NK-92 (cell line): ENCODE data around the gene SEC24C.
"Not testable (repeated sequence)": the region's sequence is repeated elsewhere in the genome, so short reads cannot be mapped to it uniquely, and the experiment has no call there.

Experiments used
- DNase-seq: peaks from one replicate; lab custom pipeline; 2025; ENCODE audit not compliant: unreplicated experiment; lab: John Stamatoyannopoulos, UW

Gene SEC24C

GRCh38 chr10:73791871-73792400 lies 47.8 kb downstream of the SEC24C start:
- no peak for DNase-seq

DNA sequence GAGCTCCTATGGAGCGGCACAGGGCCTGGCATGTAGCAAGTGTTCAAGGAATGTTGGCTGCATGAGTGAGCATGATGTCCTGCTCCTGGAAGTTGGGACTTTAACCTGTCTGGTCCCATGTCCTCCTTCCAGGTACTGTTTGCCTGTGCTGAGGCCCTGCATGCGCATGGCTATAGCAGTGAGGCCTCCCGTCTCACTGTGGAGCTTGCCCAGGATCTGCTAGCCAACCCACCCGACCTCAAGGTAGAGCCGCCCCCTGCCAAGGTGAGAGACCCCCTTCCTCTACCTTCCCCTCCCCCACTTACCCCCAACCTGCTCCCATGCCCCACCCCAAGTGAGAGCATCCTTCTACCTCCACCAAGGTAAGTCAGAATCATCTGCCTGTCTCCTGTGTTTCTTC lies 49.3 kb downstream of the SEC24C start:
- DNase-seq = no peak

DNA sequence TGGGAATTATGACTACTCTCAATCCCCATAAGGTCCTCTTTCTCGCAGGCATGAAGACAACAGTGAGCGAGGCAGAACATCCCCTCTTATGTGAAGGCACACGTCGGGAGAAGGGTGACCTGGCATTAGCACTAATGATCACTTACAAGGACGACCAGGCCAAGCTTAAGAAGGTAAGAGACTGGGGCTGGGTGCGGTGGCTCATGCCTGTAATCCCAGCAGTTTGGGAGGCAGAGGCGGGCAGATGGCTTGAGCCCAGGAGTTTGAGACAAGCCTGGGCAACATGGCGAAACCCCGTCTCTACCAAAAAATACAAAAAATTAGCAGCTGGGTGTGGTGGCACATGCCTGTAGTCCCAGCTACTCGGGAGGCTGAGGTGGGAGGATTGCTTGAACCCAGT lies 51.3 kb downstream of the SEC24C start:
- DNase-seq = not testable (repeated sequence)

DNA sequence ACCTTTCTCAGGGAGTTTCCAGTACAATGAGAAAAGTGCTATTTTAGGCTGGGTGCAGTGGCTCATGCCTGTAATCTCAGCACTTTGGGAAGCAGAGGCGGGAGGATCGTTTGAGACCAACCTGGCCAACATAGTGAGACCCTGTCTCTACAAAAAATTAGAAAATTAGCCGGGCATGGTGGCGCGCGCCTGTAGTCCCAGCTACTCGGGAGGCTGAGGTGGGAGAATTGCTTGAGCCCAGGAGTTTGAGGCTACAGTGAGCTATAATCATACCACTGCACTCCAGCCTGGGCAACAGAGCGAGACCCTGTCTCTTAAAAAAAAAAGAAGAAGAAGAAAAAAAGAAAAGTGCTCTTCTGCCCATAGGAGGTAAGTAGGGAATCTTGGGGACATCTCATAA lies 51.9 kb downstream of the SEC24C start:
- not testable (repeated sequence) for DNase-seq

- DNase-seq = no peak
These were observed 52.6 kb downstream of the SEC24C start for GRCh38 chr10:73796766-73797165.

DNA sequence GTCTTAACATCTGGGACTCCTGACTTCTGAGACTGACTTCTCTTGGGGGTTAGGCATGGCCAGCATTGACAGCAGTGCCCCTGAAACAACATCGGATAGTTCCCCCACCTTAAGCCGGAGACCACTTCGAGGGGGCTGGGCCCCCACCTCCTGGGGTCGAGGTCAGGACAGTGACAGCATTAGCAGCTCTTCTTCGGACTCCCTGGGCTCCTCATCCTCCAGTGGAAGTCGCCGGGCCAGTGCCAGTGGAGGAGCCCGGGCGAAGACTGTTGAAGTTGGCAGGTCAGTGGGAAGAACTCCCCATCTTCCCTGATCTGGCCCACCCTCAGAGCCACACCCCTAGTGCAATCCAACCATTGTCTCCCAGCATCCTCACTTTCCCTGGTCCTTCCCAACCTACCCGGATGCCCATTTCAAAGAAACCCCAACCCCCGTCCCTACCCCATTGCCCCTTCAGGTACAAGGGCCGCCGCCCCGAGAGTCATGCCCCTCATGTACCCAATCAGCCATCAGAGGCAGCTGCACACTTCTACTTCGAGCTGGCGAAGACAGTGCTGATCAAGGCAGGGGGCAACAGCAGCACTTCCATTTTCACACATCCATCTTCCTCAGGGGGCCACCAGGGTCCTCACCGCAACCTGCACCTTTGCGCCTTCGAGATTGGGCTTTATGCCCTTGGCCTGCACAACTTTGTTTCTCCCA lies 53.3 kb downstream of the SEC24C start:
- DNase-seq = no peak

GRCh38 chr10:73798087-73798486 lies 53.9 kb downstream of the SEC24C start:
- no peak for DNase-seq

DNA sequence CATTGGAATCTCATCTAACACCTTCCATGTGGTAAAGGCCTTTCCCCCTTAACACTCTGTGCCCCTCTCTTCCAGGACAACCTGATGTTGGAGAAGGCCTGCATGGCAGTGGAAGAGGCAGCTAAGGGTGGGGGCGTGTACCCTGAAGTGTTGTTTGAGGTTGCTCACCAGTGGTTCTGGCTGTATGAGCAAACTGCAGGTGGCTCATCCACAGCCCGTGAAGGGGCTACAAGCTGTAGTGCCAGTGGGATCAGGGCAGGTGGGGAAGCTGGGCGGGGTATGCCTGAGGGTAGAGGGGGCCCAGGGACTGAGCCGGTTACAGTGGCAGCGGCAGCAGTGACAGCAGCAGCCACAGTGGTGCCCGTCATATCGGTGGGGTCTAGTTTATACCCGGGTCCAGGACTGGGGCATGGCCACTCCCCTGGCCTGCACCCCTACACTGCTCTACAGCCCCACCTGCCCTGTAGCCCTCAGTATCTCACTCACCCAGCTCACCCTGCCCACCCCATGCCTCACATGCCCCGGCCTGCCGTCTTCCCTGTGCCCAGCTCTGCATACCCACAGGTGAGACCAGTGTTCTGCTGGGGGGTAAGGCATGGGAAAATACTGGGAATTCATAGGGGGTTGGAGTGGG lies 54.9 kb downstream of the SEC24C start:
- no peak for DNase-seq

DNA sequence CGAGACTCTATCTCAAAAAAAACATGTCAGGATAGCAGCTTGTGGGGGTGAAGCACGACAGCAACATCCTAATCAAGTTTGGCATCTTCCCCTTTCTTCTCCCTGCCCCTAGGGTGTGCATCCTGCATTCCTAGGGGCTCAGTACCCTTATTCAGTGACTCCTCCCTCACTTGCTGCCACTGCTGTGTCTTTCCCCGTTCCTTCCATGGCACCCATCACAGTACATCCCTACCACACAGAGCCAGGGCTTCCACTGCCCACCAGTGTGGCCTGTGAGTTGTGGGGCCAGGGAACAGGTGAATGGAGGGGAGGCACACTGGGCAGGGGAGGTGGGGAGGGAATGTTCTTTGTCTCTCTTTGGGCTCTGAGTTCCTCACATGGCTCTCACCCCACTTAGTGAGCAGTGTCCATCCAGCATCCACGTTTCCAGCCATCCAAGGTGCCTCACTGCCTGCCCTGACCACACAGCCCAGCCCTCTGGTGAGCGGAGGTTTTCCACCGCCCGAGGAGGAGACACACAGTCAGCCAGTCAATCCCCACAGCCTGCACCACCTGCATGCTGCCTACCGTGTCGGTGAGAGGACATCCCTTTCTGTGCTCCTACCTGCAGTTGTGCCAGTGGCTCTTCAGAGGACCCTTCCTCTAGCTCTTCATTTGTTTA lies 55.9 kb downstream of the SEC24C start:
- no peak for DNase-seq

DNA sequence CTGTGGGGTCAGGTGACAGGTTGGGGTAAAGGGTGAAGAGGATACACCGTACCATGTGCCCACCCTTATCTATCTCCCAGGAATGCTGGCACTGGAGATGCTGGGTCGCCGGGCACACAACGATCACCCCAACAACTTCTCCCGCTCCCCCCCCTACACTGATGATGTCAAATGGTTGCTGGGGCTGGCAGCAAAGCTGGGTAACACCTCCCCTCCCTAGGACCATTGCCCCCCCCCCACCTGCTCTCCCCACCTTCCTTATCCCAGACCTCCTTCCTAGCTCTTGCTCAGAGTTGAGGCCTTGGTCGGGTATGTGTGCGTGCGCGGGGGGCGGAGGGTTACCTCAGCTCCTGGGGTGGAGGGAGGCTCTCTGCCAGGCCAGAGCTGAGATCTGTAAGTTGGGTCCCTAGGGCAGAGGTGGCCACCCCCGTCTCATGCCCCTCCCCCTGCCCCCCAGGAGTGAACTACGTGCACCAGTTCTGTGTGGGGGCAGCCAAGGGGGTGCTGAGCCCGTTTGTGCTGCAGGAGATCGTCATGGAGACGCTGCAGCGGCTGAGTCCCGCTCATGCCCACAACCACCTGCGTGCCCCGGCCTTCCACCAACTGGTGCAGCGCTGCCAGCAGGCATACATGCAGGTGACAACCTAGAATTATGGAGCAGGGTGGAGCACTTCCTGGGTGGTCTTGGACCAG lies 56.5 kb downstream of the SEC24C start:
- DNase-seq = no peak

- DNase-seq = no peak
These were observed 57.0 kb downstream of the SEC24C start for GRCh38 chr10:73801253-73801590.

DNA sequence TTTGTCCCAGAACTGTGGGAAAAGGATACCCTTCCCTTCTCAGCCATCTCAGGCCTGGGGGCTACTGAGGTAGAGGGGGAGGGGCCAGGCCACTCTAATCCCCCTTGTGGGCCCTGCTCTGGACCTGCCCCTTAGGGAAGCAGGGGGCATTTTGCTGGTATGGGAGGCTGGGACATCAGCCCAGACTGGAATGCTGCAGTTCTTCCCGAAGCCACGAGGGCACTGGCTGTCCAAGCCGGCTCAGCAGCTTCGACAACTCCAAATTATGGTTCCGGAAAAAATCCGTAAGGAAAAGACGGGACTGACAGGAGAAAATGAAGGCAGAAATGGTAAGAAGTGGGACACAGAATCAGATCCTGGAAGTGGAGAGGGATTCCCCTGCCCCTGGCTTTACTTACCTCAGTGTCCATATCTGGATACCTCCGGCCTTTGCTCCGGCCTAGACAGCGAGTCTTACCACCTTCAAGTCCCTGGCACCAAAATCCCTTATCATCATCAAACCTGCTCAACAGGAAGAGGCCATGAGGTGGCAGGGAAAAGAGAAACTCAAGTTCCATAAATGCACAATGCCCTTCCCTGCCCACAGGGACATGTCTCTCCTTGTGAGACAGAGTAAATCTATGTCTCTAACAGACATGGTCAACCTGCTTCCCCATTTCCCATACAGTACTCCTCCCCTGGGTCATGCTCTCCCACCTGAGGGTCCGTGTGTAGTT lies 58.3 kb downstream of the SEC24C start:
- DNase-seq = no peak

DNA sequence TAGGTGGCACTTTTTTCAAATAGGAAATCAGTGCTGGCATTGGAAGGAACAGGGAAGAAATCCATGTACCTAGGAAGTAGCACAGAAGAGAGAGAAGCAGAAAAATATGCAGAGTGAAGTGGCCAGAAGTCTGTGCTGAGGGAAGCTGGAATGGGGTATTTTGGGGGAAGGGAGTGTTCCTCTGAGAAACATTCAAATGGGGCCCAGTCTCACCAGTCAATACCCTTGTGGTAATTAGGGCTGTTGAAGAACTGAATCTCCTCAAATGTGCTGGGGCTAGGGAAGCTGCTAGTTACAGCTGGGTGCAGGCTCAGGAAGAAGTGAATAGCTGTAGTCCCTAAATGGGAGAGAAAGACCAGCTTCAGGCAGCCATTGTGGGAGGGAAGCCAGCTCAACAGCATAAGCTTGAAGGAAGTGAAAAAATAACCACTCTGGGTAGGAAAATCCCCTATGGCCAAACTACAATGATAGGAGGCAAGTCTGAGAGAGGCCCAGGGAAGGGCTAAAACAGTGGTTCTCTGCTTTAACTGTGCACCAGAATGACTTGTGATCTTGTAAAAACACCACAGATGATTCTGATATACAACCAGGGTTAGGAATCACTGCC lies 59.6 kb downstream of the SEC24C start:
- no peak for DNase-seq

- no peak for DNase-seq
These were observed 62.2 kb downstream of the SEC24C start for GRCh38 chr10:73806176-73806950.

GRCh38 chr10:73807471-73807870 lies 63.3 kb downstream of the SEC24C start:
- no peak for DNase-seq

GRCh38 chr10:73808021-73808815 lies 64.0 kb downstream of the SEC24C start:
- DNase-seq = no peak

DNA sequence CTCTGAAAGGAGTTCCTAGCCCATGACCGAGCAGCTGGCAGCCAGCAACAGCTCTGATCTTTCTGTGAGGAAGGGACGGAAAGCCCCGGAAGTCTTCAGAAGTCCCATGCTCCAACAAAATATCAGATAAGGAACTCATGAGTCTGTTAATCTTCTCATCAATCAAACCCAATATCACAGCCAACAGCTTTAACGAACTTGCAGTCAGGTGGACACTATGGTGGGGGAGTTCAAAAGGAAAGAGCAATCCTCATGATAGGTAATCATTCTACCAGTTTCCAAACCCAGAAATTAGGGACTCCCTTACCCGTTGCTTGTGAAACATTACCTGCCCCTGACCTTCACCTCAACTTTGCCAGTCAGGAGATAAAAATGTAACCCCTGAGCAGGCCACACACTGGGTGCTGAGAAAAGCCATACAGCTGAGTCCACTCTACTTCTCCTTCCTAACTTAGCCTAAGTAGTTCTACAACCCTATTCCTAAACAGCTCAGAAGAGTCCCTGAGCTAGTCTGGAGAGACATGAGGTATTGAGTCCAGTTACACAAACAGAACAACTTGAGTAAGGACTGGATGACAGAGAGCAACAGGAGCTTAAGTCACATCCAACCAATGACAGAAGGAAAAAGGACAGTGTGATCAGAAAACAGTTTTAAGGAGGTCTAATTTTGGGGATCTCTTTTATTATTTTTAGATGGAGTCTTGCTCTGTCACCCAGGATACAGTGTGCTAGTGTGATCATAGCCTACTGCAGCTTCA lies 65.1 kb downstream of the SEC24C start:
- DNase-seq = no peak

DNA sequence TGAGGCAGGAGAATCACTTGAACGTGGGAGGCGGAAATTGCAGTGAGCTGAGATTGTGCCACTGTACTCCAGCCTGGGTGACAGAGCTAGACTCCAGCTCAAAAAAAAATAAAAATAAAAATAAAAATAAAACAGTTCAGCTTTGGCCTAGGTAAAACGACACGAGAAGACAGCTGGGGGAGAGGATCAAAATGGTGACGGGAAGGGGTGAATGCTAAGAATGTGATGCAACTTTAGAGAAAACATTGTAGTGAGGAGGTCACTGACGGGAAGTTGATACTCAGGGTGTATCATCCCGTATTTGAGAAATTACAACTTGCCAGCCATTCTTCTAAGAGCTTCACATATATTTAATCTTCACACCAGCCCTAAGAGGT lies 66.2 kb downstream of the SEC24C start:
- no peak for DNase-seq
